ENCODE measurements around the gene TMEM243.

DNA sequence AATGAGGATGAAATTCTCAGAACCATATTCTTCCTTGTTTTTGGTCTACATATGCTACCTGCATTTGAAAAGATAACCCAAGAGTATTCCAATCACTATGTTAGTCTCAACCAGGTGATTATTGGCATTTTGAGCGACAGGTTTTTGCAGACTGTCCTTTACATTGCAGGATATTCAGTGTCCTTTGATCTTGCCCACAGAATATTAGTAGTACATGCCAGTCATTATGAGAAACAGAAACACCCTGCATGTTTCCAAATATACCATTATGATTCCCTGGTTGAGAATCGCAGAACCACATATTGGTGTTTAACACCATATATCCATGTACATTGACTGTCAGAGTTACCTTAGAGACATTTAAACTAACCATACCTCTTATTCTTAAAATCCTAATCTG is 30.6 kb downstream of the TMEM243 start:
- no peak for TF ChIP-seq EZH2phosphoT487 (conservative IDR thresholded peaks at IDR 0.05; ENCODE audit: low read length)
- TF ChIP-seq, protein P1, sequence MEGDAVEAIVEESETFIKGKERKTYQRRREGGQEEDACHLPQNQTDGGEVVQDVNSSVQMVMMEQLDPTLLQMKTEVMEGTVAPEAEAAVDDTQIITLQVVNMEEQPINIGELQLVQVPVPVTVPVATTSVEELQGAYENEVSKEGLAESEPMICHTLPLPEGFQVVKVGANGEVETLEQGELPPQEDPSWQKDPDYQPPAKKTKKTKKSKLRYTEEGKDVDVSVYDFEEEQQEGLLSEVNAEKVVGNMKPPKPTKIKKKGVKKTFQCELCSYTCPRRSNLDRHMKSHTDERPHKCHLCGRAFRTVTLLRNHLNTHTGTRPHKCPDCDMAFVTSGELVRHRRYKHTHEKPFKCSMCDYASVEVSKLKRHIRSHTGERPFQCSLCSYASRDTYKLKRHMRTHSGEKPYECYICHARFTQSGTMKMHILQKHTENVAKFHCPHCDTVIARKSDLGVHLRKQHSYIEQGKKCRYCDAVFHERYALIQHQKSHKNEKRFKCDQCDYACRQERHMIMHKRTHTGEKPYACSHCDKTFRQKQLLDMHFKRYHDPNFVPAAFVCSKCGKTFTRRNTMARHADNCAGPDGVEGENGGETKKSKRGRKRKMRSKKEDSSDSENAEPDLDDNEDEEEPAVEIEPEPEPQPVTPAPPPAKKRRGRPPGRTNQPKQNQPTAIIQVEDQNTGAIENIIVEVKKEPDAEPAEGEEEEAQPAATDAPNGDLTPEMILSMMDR (IDR thresholded peaks at IDR 0.05; ENCODE audit: insufficient read depth, low read length, poor library complexity, severe bottlenecking) = no peak

All from SU-DHL-6 (cell line).